Upper lobe of left lung (tissue), 6 donors: Measurements from ENCODE around the gene TOGARAM2. TPM values are rescaled to one million over a fixed set of nuclear protein-coding genes. Genes with fewer than 3 reads are reported as not detected.

Source experiments
- ATAC-seq, 2 donors: fragments of 200-7000 bp; cut with Tn5 transposase; one replicate each; pipeline ENCODE4 v1.9.1; 2022; ENCODE audit warnings: mild to moderate bottlenecking in 2 of 2, moderate library complexity in 2 of 2; ENCODE audit not compliant: low FRiP score in 2 of 2
- DNase-seq, 2 donors: peaks; one replicate each; pipeline ENCODE4 v3.0.0-alpha.2; 2019 to 2020
- H3K27ac ChIP-seq, 4 donors: fragments of 200-600 bp; sonication (generic); one replicate each; pipeline ENCODE4 v1.5.1; 2016 to 2019
- H3K27me3 ChIP-seq, 4 donors: fragments of 200-600 bp; sonication (generic); one replicate each; pipeline ENCODE4 v1.5.1; 2017 to 2019
- H3K36me3 ChIP-seq, 4 donors: fragments of 200-600 bp; sonication (generic); one replicate each; pipeline ENCODE4 v1.5.1; 2016 to 2019
- H3K4me1 ChIP-seq, 4 donors: fragments of 200-600 bp; sonication (generic); one replicate each; pipeline ENCODE4 v1.5.1; 2018 to 2019
- H3K4me3 ChIP-seq, 4 donors: fragments of 200-600 bp; sonication (generic); one replicate each; pipeline ENCODE4 v1.5.1; 2017 to 2019; ENCODE audit warnings: mild to moderate bottlenecking in 2 of 4, moderate library complexity in 1 of 4
- H3K9me3 ChIP-seq, 4 donors: fragments of 200-600 bp; sonication (generic); one replicate each; pipeline ENCODE4 v1.5.1; 2018 to 2019
- CTCF ChIP-seq, 6 experiments: fragments of 450-650 bp in 4 of 6; fragments of 200-600 bp in 2 of 6; sonication (generic) in 2 of 6; IDR thresholded peaks; one replicate each; pipeline ENCODE4 v1.5.1; 2016 to 2019; ENCODE audit warnings: antibody characterized with exemption in 6 of 6
- EP300 ChIP-seq, 4 donors: sonication (generic); formaldehyde crosslinking; IDR thresholded peaks; one replicate each; pipeline ENCODE4 v1.5.1; 2017; ENCODE audit warnings: antibody characterized with exemption in 4 of 4, control low read depth in 2 of 4
- POLR2A ChIP-seq, 4 donors: fragments of 450-650 bp; IDR thresholded peaks; one replicate each; pipeline ENCODE4 v1.5.1; 2016 to 2017; ENCODE audit warnings: antibody characterized with exemption in 4 of 4, mild to moderate bottlenecking in 2 of 4
- POLR2AphosphoS5 ChIP-seq, 2 donors: sonication (generic); formaldehyde crosslinking; IDR thresholded peaks; one replicate each; pipeline ENCODE4 v1.5.1; 2017; ENCODE audit warnings: antibody characterized with exemption in 2 of 2
- WGBS, 2 donors: methylation state at CpG; one replicate each; pipeline ENCODE4 v1.1.5; 2017 to 2018; 5-methylcytosine and 5-hydroxymethylcytosine counted together
- total RNA-seq, 6 donors: library from RNA; depleted of rRNA in 4 of 6; stranded (reverse); fragments of >200 nt in 4 of 6; gene quantifications; one replicate each; pipeline versions ENCODE4 v1.1.0 to v1.2.1, GENCODE V29; 2016 to 2021
- donor health status: DM: no; HTN: no; CAD: no; lungs with moderate emphysema.
- donor health status: DM: no; HTN: yes; CAD: no; lungs with severe emphysema.

The TOGARAM2 gene
- total RNA-seq, 6 donors from 2014 or later: 0.37 to 24.5 (median 10.9) TPM

GRCh38 chr2:29064746-29065067 is 83.6 kb downstream of the TOGARAM2 start:
- ATAC-seq (no peak), DNase-seq (no peak)
- no peaks in the 10 kb centered on the region for H3K9me3 ChIP-seq
- H3K36me3 ChIP-seq: no peaks in the 10 kb centered on the region
- no peak for TF ChIP-seq POLR2A (IDR thresholded peaks at IDR 0.05)
- TF ChIP-seq EP300 (IDR thresholded peaks at IDR 0.05): no peak
- TF ChIP-seq CTCF (IDR thresholded peaks at IDR 0.05): no peak
- TF ChIP-seq POLR2AphosphoS5 (IDR thresholded peaks at IDR 0.05): no peak
- H3K27me3 ChIP-seq: no peaks in the 10 kb centered on the region
- peaks cover 5 to 37% (median 11%) of the 10 kb centered on the region in 4 donors for H3K4me1 ChIP-seq
- H3K27ac ChIP-seq: peak overlapping the region in 3 of 4 donors; percentile 46 to 53 (median 49)
- WGBS, 2 donors: 77 to 96% methylated on average over 8 to 11 of the region's 11 CpGs
- H3K4me3 ChIP-seq: no peak overlapping the region

DNA sequence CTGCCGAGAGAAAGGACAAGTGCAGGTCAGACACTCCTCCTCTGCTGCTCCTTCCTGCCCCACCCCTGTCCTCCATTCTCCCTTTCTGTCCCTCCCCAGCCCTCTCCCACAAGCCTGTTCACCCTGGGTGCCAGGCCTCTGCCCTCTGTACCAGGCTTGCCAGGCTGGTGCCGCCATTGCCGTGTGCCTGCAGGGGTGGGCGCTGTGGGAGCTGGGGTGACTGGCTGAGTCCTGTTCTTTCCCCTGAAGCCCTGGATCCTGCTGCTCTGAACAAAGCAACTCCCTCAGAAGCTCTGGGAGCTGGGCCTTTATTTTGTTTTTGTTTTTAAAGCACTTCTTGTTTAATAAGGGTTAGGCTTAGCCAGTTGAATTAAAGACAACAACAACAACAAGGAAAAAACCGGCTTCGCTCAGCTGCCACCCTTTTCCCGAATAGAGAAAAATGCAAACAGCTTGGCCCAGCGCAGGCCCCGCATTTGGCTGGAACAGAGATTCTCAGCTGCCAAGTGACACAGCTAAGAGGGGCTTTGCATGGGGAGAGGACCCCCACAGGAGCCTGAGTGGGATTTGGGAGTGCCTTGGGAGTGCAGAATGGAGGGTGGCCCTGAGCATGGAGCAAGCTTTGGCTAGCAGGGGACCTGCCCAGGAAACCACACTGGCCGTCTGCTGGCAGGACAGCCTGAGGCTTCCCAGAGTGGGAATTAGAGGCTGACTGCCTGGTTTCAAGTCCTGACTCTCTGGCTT is 84.1 kb downstream of the TOGARAM2 start:
- no peak for ATAC-seq

DNA sequence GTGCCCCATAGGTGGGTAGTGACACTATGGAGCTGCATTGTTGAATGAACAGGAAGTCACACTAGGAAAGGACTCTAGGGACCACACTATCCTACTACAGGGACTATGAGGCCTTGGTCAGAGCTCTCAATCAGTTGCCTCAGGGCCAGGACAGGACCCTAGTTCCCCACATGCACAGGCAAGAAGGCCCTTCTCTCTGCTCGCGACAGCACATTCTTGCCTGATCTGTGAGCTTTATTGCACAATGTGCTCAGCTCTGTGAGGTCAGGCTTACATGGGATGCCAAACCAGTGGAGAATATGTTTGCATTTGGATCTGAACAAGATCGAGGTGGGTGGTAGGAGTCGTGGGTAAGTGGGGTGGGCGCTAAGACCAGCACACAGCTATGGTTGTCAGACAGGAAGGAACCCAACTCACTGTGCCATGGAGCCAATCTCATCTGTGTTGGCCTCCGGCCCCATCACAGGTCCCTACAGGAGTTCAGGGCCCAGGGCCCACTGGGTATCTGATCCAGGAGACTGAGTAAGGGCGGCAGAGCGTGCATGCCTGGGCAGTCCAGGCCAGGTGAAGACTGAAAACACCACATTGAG is 85.3 kb downstream of the TOGARAM2 start:
- TF ChIP-seq POLR2A (IDR thresholded peaks at IDR 0.05) (peak in 1 of 4 donors; percentile 19), POLR2AphosphoS5 (IDR thresholded peaks at IDR 0.05) (peak in 1 of 2 donors; percentile 27), EP300 (IDR thresholded peaks at IDR 0.05) (no peak)
- ATAC-seq: peak in 1 of 2 donors; percentile 55
- H3K4me3 ChIP-seq: no peak overlapping the region
- H3K4me1 ChIP-seq: peaks cover 5 to 37% (median 11%) of the 10 kb centered on the region in 4 donors
- 73 to 83% methylated on average over 7 to 8 of the region's 8 CpGs for WGBS, 2 donors
- H3K36me3 ChIP-seq: no peaks in the 10 kb centered on the region
- peak overlapping the region; percentile 49 to 63 (median 52) for H3K27ac ChIP-seq
- no peaks in the 10 kb centered on the region for H3K27me3 ChIP-seq
- peak in 1 of 2 donors; percentile 52 for DNase-seq
- H3K9me3 ChIP-seq: no peaks in the 10 kb centered on the region

More for the DNA sequence above, 84.1 kb downstream of the TOGARAM2 start:
- DNase-seq: no peak
- Histone ChIP-seq H3K4me3 (no peak overlapping the region), H3K27ac (peak overlapping the region in 3 of 4 donors; percentile 46 to 53 (median 49)), H3K27me3 (no peaks in the 10 kb centered on the region), H3K9me3 (no peaks in the 10 kb centered on the region), H3K36me3 (no peaks in the 10 kb centered on the region), H3K4me1 (peaks cover 5 to 37% (median 11%) of the 10 kb centered on the region in 4 donors)
- no peak for TF ChIP-seq CTCF (IDR thresholded peaks at IDR 0.05)
- TF ChIP-seq POLR2AphosphoS5 (IDR thresholded peaks at IDR 0.05): no peak
- no peak for TF ChIP-seq POLR2A (IDR thresholded peaks at IDR 0.05)
- no peak for TF ChIP-seq EP300 (IDR thresholded peaks at IDR 0.05)
- WGBS, 2 donors: 82 to 89% methylated on average over 9 to 10 of the region's 10 CpGs

GRCh38 chr2:29066997-29067605 is 86.0 kb downstream of the TOGARAM2 start:
- Histone ChIP-seq H3K9me3 (no peaks in the 10 kb centered on the region), H3K36me3 (no peaks in the 10 kb centered on the region), H3K4me3 (no peak overlapping the region), H3K27ac (peak overlapping the region; percentile 49 to 63 (median 52)), H3K4me1 (peaks cover 5 to 37% (median 11%) of the 10 kb centered on the region in 4 donors), H3K27me3 (no peaks in the 10 kb centered on the region)
- WGBS, 2 donors: 39 to 48% methylated on average over 4 to 7 of the region's 7 CpGs
- TF ChIP-seq CTCF (IDR thresholded peaks at IDR 0.05): no peak
- TF ChIP-seq EP300 (IDR thresholded peaks at IDR 0.05): no peak
- TF ChIP-seq POLR2A (IDR thresholded peaks at IDR 0.05): peak in 1 of 4 donors; percentile 10
- no peak for TF ChIP-seq POLR2AphosphoS5 (IDR thresholded peaks at IDR 0.05)
- ATAC-seq (peak in 1 of 2 donors; percentile 45), DNase-seq (peak in 1 of 2 donors; percentile 59)

DNA sequence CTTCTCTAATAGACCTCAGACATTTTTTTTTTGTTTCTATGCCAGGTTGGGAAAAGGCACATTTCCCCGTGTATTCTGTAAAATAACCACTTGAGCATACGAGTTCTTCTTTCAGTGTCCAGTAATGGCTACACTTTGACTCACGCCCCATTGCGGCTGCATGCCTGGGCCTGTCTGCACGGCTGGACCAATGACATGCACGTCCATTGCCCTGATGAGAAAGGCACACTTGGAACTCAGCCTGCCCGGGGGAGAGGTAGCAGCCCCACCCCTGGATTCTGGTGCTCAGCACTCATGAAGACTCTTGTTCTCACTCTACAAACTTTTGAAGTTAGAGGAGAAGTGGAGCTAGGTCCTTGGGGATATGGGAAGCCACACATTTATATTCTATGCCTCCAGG is 87.4 kb downstream of the TOGARAM2 start:
- DNase-seq: peak in 1 of 2 donors; percentile 78
- Histone ChIP-seq H3K9me3 (no peaks in the 10 kb centered on the region), H3K27me3 (no peaks in the 10 kb centered on the region), H3K4me3 (no peak overlapping the region), H3K27ac (no peak overlapping the region), H3K36me3 (no peaks in the 10 kb centered on the region), H3K4me1 (peaks cover 5 to 28% (median 8%) of the 10 kb centered on the region in 4 donors)
- 64 to 77% methylated on average over 7 of the region's 7 CpGs for WGBS, 2 donors
- TF ChIP-seq CTCF (IDR thresholded peaks at IDR 0.05) (no peak), POLR2AphosphoS5 (IDR thresholded peaks at IDR 0.05) (no peak), EP300 (IDR thresholded peaks at IDR 0.05) (no peak), POLR2A (IDR thresholded peaks at IDR 0.05) (no peak)
- ATAC-seq: no peak
